HepG2 (cell line): ENCODE results near the gene MICAL1. TPM values are rescaled to one million over a fixed set of nuclear protein-coding genes. Genes with fewer than 3 reads are reported as not detected.

Source experiments
- GABPB1 ChIP-seq: IDR thresholded peaks from 2 replicates; pipeline ENCODE4 v1.6.1; 2016; ENCODE audit warnings: mild to moderate bottlenecking, missing genetic modification reagents, moderate library complexity, missing compliant biosample characterization
- HNRNPK ChIP-seq: fragments of 200-400 bp; formaldehyde crosslinking; IDR thresholded peaks from 2 replicates; pipeline ENCODE4 v1.6.1; 2018; ENCODE audit warnings: low read length, low read depth, moderate library complexity, mild to moderate bottlenecking; ENCODE audit not compliant: poor library complexity, severe bottlenecking
- KLF16 ChIP-seq, 2 experiments: sonication (generic) in 1 of 2; formaldehyde crosslinking in 1 of 2; IDR thresholded peaks; 2 replicates each; pipeline versions ENCODE4 v1.6.1 to v1.8.0; 2016 to 2023; ENCODE audit warnings: missing genetic modification reagents in 2 of 2, missing compliant biosample characterization in 1 of 2
- PAWR ChIP-seq: sonication (generic); formaldehyde crosslinking; IDR thresholded peaks from 2 replicates; pipeline ENCODE4 v1.4.0; 2020; ENCODE audit warnings: missing genetic modification reagents, mild to moderate bottlenecking, borderline replicate concordance
- PRDM10 ChIP-seq: sonication (generic); formaldehyde crosslinking; IDR thresholded peaks from 2 replicates; pipeline ENCODE4 v1.4.0; 2020; ENCODE audit warnings: low read depth, missing genetic modification reagents
- TFAP4 ChIP-seq: sonication (generic); IDR thresholded peaks from 2 replicates; pipeline ENCODE4 v1.6.1; 2016; ENCODE audit warnings: low read depth, borderline replicate concordance
- TFDP2 ChIP-seq: sonication (generic); formaldehyde crosslinking; IDR thresholded peaks from 2 replicates; pipeline ENCODE4 v1.4.0; 2020; ENCODE audit warnings: missing genetic modification reagents
- YEATS4 ChIP-seq: sonication (generic); formaldehyde crosslinking; IDR thresholded peaks from 2 replicates; pipeline ENCODE4 v1.4.0; 2020; ENCODE audit warnings: missing genetic modification reagents, borderline replicate concordance
- ZBTB2 ChIP-seq: sonication (generic); formaldehyde crosslinking; IDR thresholded peaks from 2 replicates; pipeline ENCODE4 v1.8.0; 2022; ENCODE audit warnings: low read depth, missing genetic modification reagents
- ZMYM3 ChIP-seq: sonication (generic); formaldehyde crosslinking; IDR thresholded peaks from 2 replicates; pipeline ENCODE4 v1.5.1; 2020; ENCODE audit warnings: mild to moderate bottlenecking, missing genetic modification reagents
- ZNF17 ChIP-seq: sonication (generic); formaldehyde crosslinking; IDR thresholded peaks from 2 replicates; pipeline ENCODE4 v1.5.0; 2020; ENCODE audit warnings: mild to moderate bottlenecking, missing genetic modification reagents
- ZNF331 ChIP-seq: sonication (generic); formaldehyde crosslinking; IDR thresholded peaks from 2 replicates; pipeline ENCODE4 v1.4.0; 2020; ENCODE audit warnings: missing genetic modification reagents
- ZNF773 ChIP-seq: sonication (generic); formaldehyde crosslinking; IDR thresholded peaks from 2 replicates; pipeline ENCODE4 v1.4.0; 2020; ENCODE audit warnings: missing genetic modification reagents, borderline replicate concordance
- polyA plus RNA-seq, 8 experiments: library from polyadenylated mRNA; depleted of rRNA in 3 of 8; stranded (reverse) in 7 of 8; unstranded in 1 of 8; fragments of >200 nt; fragmentation: Illumina TruSeq in 4 of 8; extraction: Trizol in 4 of 8; gene quantifications; 2 replicates each; pipeline versions ENCODE4 v1.2.1 to v1.2.3, GENCODE V29; 2011 to 2016; ENCODE audit warnings: low read depth in 4 of 8, missing spikeins in 1 of 8, mixed read lengths in 1 of 8; ENCODE audit not compliant: insufficient read depth in 1 of 8
- total RNA-seq, 5 experiments: library from RNA; depleted of rRNA; stranded (reverse); fragments of >200 nt; fragmentation: Illumina TruSeq; extraction: Trizol; gene quantifications; 2 replicates each; pipeline ENCODE4 v1.2.3, GENCODE V29; 2016; ENCODE audit warnings: low read depth in 1 of 5
- TF ChIP-seq, protein P1 (sequence below): sonication (generic); formaldehyde crosslinking; IDR thresholded peaks from 2 replicates; pipeline ENCODE4 v1.4.0; 2020; ENCODE audit warnings: missing genetic modification reagents, borderline replicate concordance
- TF ChIP-seq, protein P2 (sequence below): IDR thresholded peaks from 2 replicates; pipeline ENCODE4 v1.6.1; 2016; ENCODE audit warnings: missing biosample characterization, missing genetic modification reagents, low read depth

The MICAL1 gene
- total and polyA plus RNA-seq, 2 of the 13 experiments (the other 11 are each of a cell fraction or from before 2014, with no cell fraction given): 6.9 to 39.0 TPM

DNA sequence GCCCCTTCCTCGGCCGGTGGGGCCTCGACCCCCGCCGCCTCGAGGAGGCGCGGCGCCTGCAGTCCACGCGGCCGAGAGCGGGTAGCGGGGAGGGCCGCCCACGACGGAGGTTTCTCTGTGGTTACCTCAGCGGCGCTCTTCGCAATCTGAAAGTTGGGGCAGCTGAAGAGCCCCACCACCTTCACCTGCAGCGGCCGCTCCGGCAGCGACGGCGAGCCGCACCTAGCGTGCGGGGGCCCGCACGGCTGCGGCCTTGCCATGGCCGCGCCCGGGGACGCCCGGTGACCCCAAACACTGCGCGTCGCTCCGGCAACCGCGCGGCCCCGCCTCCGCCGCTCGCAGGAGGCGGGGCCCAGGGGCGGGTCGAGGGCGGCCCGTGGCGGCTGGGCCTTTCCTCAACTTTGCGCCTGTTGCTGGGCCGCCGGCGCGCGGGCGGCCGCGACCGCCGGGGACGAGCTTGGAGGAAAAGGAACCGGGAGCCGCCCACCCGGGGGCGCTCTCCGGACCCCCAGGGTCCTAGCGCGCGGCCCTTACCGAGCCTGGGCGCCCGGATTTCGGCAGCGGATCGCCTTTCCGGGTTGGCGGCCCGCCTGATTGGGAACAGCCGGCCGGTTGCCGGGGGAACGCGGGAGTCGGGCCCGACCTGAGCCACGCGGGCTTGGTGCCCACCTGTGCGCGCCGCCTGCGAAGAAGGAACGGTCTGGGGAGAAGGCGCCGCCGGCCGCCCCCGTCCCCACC is 15.1 kb downstream of the MICAL1 start, which contains the start of the genes PPIL6 and SMPD2 (continued):
- TF ChIP-seq PRDM10 (CRISPR knock-in tag) (peak; percentile 81; the same call in 1 of the 2 replicates), PAWR (no peak), HNRNPK (peak; percentile 75), GABPB1 (peak; percentile 74; the same call in 1 of the 2 replicates), ZNF331 (peak; percentile 27; the same call in 1 of the 2 replicates), ZMYM3 (CRISPR knock-in tag) (no peak), YEATS4 (peak; percentile 80), ZNF773 (CRISPR knock-in tag) (peak; percentile 92), KLF16 (CRISPR knock-in tag; IDR thresholded peaks at IDR 0.05) (no peak; a peak in 1 of 4 replicates), ZNF17 (no peak), TFAP4 (0 out of 2 replicates have a peak, but pooled peaks have one; percentile 2), ZBTB2 (CRISPR knock-in tag) (peak; percentile 28), TFDP2 (CRISPR knock-in tag) (peak; percentile 26; the same call in 1 of the 2 replicates)
- TF ChIP-seq, protein P1, sequence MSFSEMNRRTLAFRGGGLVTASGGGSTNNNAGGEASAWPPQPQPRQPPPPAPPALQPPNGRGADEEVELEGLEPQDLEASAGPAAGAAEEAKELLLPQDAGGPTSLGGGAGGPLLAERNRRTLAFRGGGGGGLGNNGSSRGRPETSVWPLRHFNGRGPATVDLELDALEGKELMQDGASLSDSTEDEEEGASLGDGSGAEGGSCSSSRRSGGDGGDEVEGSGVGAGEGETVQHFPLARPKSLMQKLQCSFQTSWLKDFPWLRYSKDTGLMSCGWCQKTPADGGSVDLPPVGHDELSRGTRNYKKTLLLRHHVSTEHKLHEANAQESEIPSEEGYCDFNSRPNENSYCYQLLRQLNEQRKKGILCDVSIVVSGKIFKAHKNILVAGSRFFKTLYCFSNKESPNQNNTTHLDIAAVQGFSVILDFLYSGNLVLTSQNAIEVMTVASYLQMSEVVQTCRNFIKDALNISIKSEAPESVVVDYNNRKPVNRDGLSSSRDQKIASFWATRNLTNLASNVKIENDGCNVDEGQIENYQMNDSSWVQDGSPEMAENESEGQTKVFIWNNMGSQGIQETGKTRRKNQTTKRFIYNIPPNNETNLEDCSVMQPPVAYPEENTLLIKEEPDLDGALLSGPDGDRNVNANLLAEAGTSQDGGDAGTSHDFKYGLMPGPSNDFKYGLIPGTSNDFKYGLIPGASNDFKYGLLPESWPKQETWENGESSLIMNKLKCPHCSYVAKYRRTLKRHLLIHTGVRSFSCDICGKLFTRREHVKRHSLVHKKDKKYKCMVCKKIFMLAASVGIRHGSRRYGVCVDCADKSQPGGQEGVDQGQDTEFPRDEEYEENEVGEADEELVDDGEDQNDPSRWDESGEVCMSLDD (CRISPR knock-in tag): 0 out of 2 replicates have a peak, but pooled peaks have one; percentile 7
- TF ChIP-seq, protein P2, sequence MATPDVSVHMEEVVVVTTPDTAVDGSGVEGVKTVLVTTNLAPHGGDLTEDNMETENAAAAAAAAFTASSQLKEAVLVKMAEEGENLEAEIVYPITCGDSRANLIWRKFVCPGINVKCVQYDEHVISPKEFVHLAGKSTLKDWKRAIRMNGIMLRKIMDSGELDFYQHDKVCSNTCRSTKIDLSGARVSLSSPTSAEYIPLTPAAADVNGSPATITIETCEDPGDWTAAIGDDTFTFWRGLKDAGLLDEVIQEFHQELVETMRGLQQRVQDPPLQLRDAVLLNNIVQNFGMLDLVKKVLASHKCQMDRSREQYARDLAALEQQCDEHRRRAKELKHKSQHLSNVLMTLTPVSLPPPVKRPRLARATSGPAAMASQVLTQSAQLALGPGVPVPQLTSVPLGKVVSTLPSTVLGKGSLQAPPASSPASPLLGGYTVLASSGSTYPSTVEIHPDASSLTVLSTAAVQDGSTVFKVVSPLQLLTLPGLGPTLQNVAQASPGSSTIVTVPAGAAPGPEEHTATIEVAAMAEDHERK (CRISPR knock-in tag): no peak
